ENCODE results near the gene CXCL3. TPM values are rescaled to one million over a fixed set of nuclear protein-coding genes. Genes with fewer than 3 reads are reported as not detected.
"Not testable (repeated sequence)": the region's sequence is repeated elsewhere in the genome, so short reads cannot be mapped to it uniquely, and the experiment has no call there.

Gene CXCL3
- total and polyA plus RNA-seq, 4 donors, result 0.07 to 0.96 (median 0.63) TPM

GRCh38 chr4:74083546-74083945 lies 45.1 kb upstream of the CXCL3 start:
- no peaks in the 10 kb centered on the region for H3K9me3 ChIP-seq (ENCODE audit: control insufficient read depth in 4 of 4, low read length in 3 of 4)
- H3K27me3 ChIP-seq (ENCODE audit: control insufficient read depth in 4 of 4, insufficient read depth in 4 of 4, low read length in 3 of 4), result no peaks in the 10 kb centered on the region
- H3K4me1 ChIP-seq (ENCODE audit: control insufficient read depth in 4 of 4, insufficient read depth in 4 of 4, low read length in 3 of 4), result no peaks in the 10 kb centered on the region
- no peak overlapping the region for H3K9ac ChIP-seq (ENCODE audit: low read depth in 1 of 2, low read length in 2 of 2)
- no peak overlapping the region for H3K27ac ChIP-seq (ENCODE audit: low read depth in 1 of 2, low read length in 2 of 2)
- H3K36me3 ChIP-seq (ENCODE audit: control insufficient read depth in 4 of 4, insufficient read depth in 3 of 4, low read depth in 1 of 4, low read length in 3 of 4), result no peaks in the 10 kb centered on the region
- no peak for DNase-seq (ENCODE audit: low spot score)
- TF ChIP-seq RXRA (IDR thresholded peaks at IDR 0.05) (no peak), HNF4G (IDR thresholded peaks at IDR 0.05) (no peak), YY1 (IDR thresholded peaks at IDR 0.05) (no peak)
- WGBS, result 86% methylated on average over 2 of the region's 2 CpGs
- no peak overlapping the region for H3K4me3 ChIP-seq (ENCODE audit: low read depth in 1 of 3, low read length in 3 of 3)

- TF ChIP-seq GABPA (IDR thresholded peaks at IDR 0.05 in 1 of 2, conservative IDR thresholded peaks at IDR 0.05 in 1 of 2) (no peak), NR2F2 (IDR thresholded peaks at IDR 0.05) (no peak), MAX (IDR thresholded peaks at IDR 0.05) (no peak), FOXA2 (IDR thresholded peaks at IDR 0.05) (no peak), CTCF (IDR thresholded peaks at IDR 0.05; ENCODE audit: low read depth, low read length, missing input control) (no peak), FOXA1 (IDR thresholded peaks at IDR 0.05) (no peak), REST (IDR thresholded peaks at IDR 0.05) (no peak), HNF4G (IDR thresholded peaks at IDR 0.05) (no peak), RAD21 (IDR thresholded peaks at IDR 0.05) (no peak), HNF4A (conservative IDR thresholded peaks at IDR 0.05) (no peak), YY1 (IDR thresholded peaks at IDR 0.05) (no peak), JUND (IDR thresholded peaks at IDR 0.05) (no peak), ATF3 (IDR thresholded peaks at IDR 0.05) (no peak), RXRA (IDR thresholded peaks at IDR 0.05) (no peak), EGR1 (IDR thresholded peaks at IDR 0.05; ENCODE audit: low read depth in 2 of 2) (no peak), SP1 (IDR thresholded peaks at IDR 0.05) (no peak), TAF1 (conservative IDR thresholded peaks at IDR 0.05) (no peak), ZBTB33 (IDR thresholded peaks at IDR 0.05) (no peak)
Measured at GRCh38 chr4:74081035-74081434, 42.5 kb upstream of the CXCL3 start.

GRCh38 chr4:74080351-74080750 lies 41.9 kb upstream of the CXCL3 start:
- 97% methylated on average over 2 of the region's 2 CpGs for WGBS
- not testable (repeated sequence) for H3K36me3 ChIP-seq (ENCODE audit: control insufficient read depth in 4 of 4, insufficient read depth in 3 of 4, low read depth in 1 of 4, low read length in 3 of 4); DNase-seq (ENCODE audit: low spot score); H3K27me3 ChIP-seq (ENCODE audit: control insufficient read depth in 4 of 4, insufficient read depth in 4 of 4, low read length in 3 of 4); H3K4me3 ChIP-seq (ENCODE audit: low read depth in 1 of 3, low read length in 3 of 3); H3K27ac ChIP-seq (ENCODE audit: low read depth in 1 of 2, low read length in 2 of 2); H3K9me3 ChIP-seq (ENCODE audit: control insufficient read depth in 4 of 4, low read length in 3 of 4); H3K4me1 ChIP-seq (ENCODE audit: control insufficient read depth in 4 of 4, insufficient read depth in 4 of 4, low read length in 3 of 4); H3K9ac ChIP-seq (ENCODE audit: low read depth in 1 of 2, low read length in 2 of 2)

More at GRCh38 chr4:74081035-74081434, 42.5 kb upstream of the CXCL3 start:
- no peak for DNase-seq (ENCODE audit: low spot score)
- H3K4me1 ChIP-seq (ENCODE audit: control insufficient read depth in 4 of 4, insufficient read depth in 4 of 4, low read length in 3 of 4), result no peaks in the 10 kb centered on the region
- H3K9me3 ChIP-seq (ENCODE audit: control insufficient read depth in 4 of 4, low read length in 3 of 4), result no peaks in the 10 kb centered on the region
- no peak overlapping the region for H3K4me3 ChIP-seq (ENCODE audit: low read depth in 1 of 3, low read length in 3 of 3)
- H3K36me3 ChIP-seq (ENCODE audit: control insufficient read depth in 4 of 4, insufficient read depth in 3 of 4, low read depth in 1 of 4, low read length in 3 of 4), result no peaks in the 10 kb centered on the region
- no peak overlapping the region for H3K9ac ChIP-seq (ENCODE audit: low read depth in 1 of 2, low read length in 2 of 2)
- H3K27ac ChIP-seq (ENCODE audit: low read depth in 1 of 2, low read length in 2 of 2), result no peak overlapping the region
- WGBS, result 71% methylated on average over 3 of the region's 3 CpGs
- H3K27me3 ChIP-seq (ENCODE audit: control insufficient read depth in 4 of 4, insufficient read depth in 4 of 4, low read length in 3 of 4), result no peaks in the 10 kb centered on the region

GRCh38 chr4:74079024-74079423 lies 40.5 kb upstream of the CXCL3 start:
- H3K9me3 ChIP-seq (ENCODE audit: control insufficient read depth in 4 of 4, low read length in 3 of 4); H3K36me3 ChIP-seq (ENCODE audit: control insufficient read depth in 4 of 4, insufficient read depth in 3 of 4, low read depth in 1 of 4, low read length in 3 of 4); DNase-seq (ENCODE audit: low spot score); H3K4me3 ChIP-seq (ENCODE audit: low read depth in 1 of 3, low read length in 3 of 3); H3K9ac ChIP-seq (ENCODE audit: low read depth in 1 of 2, low read length in 2 of 2); H3K27me3 ChIP-seq (ENCODE audit: control insufficient read depth in 4 of 4, insufficient read depth in 4 of 4, low read length in 3 of 4); H3K4me1 ChIP-seq (ENCODE audit: control insufficient read depth in 4 of 4, insufficient read depth in 4 of 4, low read length in 3 of 4); H3K27ac ChIP-seq (ENCODE audit: low read depth in 1 of 2, low read length in 2 of 2): not testable (repeated sequence)
- WGBS, result 75% methylated on average over 2 of the region's 2 CpGs

Measured in liver (tissue), 9 donors.